HG02884 (cell line): Measurements from ENCODE around the gene CDKL4.
"Not testable (repeated sequence)": the region's sequence is repeated elsewhere in the genome, so short reads cannot be mapped to it uniquely, and the experiment has no call there.

Experiments used
- ATAC-seq: cut with Tn5 transposase; IDR thresholded peaks from one replicate; pipeline ENCODE4 v1.9.1; 2021; ENCODE audit warnings: mild to moderate bottlenecking, moderate library complexity; ENCODE audit not compliant: unreplicated experiment

CDKL4 gene

DNA sequence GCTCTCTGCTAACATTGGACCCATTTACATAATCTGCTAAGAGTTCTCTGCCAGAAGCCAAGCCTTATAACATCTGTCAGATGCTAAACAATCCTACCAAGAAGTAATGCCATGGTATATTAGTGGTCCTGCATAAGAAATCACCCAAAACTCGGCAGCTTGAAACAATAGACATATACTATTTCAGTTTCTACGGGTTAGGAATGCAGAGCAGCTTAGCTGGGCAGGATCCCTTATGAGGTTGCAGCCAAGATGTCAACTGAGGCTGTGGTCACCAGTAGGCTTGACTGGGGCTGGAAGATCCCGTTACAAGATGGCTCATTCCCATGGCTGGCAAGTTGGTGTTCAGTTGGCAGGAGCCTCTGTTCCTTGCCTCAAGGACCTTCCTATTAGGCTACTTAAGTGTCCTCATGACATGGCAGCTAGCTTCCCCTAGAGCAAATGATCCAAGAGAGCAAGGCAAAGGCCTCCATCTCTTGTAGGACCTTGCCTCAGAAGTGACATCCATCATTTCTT is 97.8 kb downstream of the CDKL4 start:
- no peak for ATAC-seq

DNA sequence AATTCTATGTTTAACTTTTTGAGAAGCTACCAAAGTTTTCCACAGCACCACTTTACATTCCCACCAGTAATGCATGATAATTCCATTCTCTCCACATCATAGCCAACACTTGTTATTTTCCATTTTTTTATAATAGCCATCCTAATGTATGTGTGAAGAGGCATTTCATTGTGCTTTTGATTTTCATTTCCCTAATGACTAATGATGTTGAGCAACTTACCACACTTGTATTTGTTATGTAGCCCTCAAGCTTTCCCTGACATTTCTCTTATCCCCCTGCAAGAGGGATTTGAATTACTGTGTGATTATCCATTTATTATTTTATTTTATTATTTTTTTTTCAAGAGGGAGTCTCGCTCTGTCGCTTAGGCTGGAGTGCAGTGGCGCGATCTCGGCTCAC is 99.4 kb downstream of the CDKL4 start:
- no peak for ATAC-seq

DNA sequence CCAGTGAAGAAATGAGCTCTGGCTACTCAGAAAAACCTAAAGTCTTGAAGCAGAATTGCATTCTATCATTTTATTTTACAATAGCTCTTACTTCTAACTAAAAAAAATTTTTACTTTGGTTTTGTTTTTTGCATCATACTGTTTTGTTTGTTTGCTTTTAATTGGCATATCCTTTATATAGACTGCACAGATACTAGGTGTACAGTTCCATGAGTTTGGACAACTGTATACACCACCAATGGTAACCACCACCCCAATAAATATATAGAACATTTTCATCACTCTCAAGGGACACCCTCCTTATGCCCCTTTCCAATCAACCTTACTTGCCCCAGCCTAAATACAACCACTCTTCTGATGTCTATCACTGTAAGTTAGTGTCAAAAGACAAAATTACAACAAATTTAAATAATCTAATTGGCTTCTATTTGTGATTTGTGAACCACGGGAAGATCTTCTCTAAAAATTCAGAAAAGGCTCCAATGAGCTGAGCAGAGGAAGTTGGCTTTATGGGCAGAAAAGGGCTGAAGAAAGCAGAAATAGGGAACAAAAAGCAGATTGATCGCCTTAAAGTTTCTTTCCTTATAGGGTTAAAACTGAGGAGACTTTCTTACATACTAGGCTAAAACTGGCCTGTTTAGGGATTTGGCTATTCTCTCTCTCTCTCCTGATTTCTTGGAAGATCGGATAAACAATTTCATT is 100.7 kb downstream of the CDKL4 start:
- ATAC-seq: no peak

DNA sequence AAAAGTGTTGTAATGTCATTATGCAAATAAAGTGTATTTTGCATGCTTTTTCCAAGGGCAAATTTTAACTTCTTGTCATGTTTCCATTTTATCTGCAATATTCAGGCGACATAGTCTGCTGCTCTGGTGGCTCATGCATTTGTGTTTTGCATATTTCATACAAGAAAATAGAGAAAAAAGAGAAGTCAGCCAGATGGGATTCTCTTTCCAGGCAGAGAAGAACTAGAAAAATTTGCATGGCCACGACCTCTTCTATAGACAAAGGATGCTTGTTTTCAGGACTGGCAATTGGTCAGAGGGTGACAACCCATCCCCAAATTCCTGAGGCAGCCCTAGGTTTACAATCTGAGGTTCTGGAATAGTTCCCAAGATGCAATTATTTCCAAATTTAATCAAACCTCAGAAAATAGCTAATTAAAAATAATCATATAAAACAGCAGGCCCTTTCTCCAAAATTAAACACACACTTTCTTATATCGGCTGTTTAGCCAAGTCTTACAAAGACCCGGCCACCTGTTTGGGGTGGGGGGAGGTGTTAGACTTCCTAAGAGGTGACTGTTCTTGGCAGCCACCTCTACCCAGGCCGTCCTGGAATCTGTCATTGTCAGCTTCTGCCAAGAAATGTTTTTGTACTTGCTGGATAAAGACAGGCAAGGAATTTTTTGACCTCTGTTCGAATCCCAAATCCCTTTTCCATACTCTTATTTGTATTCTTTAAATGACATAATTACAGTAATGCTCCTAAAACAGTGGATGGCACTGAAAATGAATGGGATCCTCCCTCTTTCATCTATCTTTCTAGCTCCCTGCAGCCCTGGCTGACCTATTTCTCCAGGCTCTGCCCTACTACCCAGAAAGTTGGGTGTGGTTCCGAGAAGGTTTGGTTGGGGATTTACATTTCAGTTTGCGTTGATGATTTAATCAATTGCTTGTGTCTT is 102.2 kb downstream of the CDKL4 start:
- ATAC-seq: no peak

DNA sequence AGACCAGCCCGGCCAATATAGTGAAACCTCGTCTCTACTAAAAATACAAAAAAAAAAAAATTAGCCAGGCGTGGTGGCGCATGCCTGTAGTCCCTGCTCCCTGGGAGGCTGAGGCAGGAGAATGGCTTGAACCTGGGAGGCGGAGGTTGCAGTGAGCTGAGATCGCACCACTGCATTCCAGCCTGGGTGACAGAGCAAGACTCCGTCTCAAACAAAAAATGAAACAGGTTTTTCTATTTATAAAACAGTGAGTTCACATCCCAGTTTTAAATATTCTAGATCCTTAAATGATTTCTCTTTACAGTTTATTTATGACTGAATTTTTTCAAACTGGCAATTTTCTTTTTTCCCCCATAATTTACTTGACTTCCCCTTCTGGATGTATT is 102.8 kb downstream of the CDKL4 start:
- ATAC-seq: not testable (repeated sequence)

DNA sequence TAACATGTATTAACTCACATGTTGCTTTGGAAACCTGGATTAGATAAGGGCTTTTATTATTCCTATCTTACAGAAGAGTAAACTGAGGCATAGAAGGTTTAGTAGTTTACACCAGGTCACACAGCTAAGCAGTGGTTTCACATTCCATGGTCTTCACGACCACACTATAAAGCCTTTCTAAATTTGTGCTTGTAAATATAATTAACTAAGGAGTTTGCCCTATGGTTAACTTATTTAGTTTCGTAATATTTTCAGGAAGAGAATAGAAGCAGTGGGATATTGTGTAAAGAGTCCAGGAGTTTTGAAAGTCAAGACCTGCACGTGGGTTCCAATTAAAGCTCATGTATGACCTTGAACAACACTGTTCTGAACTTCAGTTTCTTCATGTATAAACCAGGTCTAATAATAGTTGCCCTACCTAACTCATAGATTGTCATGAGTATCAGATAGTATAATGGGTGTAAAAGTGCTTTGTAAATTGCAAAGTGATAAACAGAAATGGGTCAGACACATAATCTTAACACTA is 103.4 kb downstream of the CDKL4 start:
- no peak for ATAC-seq

DNA sequence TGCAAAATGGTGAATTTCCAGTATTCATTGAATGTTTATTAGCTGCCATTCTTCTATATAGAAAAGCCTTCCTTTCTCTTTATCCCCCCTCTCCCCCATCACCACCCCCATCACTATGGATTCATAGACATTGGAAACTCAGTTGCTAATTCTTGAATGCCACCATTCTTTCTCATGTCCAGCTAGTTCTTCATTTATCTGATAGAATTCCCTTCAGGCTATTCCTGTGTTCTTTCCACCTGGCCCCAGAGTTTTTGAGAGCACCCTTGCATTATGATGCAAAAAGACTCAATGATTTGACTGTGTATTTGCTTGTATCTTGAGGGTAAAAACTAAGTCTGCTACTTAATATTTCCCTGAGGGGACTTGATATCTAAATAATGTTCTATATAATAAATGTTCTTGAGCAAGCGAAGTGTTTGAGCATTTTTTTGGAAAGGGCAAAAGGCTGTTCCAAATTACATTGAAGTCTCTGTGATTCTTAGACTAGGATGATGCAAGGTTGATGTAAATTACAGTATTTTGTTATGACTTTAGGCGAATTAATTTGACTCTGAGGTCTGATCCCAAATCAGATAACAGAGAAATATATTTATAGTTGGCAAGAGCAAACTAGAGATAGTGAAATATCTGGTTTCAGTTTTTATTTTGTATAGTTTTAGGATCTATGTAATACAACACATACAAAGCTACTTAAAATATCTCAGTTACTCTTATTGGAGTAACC is 104.1 kb downstream of the CDKL4 start:
- ATAC-seq: no peak

DNA sequence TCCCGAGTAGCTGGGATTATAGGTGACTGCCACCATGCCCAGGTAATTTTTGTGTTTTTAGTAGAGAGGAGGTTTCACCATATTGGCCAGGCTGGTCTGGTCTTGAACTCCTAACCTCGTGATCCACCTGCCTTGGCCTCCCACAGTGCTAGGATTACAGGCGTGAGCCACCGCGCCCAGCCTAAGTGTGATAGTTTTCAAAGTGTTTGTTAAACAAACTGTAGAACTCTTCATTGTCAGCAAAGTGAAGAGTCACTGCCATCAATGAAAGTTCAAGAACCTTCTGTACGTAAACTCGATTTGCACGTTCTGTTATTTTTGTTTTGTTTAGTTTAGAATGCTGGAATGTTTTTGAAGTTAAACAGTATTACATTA is 104.9 kb downstream of the CDKL4 start:
- ATAC-seq: no peak

DNA sequence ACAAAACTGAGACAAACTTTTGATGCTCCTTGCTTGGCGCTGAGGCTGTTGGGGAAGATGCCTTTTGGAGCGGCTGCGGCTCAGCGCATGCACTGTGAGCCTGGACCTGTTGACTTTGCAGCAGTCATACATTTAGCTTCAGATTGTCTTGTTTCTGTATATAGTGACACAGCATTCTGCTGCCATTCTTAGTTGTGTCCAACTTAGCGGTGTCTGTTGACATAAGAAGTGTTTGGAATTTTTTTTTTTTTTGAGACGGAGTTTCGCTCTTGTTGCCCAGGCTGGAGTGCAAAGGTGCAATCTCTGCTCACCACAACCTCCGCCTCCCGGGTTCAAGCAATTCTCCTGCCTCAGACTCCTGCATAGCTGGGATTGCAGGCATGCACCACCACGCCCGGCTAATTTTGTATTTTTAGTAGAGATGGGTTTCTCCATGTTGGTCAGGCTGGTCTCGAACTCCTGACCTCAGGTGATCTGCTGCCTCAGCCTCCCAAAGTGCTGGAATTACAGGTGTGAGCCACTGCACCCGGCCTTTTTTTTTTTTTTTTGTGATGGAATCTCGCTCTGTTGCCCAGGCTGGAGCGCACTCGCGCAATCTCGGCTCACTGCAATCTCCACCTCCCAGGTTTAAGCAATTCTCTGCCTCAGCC is 105.5 kb downstream of the CDKL4 start:
- not testable (repeated sequence) for ATAC-seq

DNA sequence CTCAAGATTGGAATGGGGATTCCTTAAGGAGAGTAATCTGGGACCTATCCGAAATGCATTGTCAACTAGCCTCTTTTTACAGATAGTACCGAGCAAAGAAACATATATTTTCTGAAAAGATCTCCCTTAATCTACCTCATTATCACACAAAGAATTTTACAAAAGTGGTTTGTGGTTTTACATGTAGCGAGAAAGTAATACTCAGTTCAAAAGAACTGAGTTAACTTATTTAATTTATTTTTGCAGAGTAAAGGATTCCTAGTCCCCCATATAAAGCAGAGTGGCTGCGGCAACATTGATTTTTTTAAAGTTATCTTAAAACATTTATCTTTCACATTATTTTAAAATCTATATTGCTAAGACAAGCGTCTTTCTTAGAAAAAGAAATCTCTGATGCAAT is 107.0 kb downstream of the CDKL4 start:
- no peak for ATAC-seq

DNA sequence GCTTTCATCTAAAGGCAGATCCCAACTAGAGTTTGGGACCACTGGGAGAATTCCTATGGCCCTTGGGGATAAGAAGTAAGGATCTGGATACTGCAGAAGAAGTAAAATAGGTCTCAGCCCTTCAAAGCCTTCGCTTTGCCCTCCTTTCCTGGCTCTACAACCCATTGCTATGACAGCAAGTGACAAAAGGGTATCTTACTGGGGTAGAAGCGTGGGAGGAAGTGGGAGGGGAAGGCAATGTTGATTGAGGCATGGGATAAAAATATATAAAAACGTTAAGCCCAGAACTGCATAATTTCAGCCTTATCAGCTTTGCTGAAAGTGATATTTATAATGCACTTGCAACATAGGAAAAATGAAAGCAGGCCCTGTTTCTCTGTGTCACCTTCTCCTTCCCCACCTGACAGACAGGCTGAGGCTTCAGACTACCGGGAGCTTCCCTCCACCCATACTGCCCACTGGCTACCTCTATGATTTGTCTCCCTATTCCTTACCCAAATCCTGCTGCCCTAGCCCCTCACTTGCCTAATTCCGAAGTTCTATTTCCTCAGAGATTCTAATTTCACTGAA is 108.0 kb downstream of the CDKL4 start:
- ATAC-seq: no peak

DNA sequence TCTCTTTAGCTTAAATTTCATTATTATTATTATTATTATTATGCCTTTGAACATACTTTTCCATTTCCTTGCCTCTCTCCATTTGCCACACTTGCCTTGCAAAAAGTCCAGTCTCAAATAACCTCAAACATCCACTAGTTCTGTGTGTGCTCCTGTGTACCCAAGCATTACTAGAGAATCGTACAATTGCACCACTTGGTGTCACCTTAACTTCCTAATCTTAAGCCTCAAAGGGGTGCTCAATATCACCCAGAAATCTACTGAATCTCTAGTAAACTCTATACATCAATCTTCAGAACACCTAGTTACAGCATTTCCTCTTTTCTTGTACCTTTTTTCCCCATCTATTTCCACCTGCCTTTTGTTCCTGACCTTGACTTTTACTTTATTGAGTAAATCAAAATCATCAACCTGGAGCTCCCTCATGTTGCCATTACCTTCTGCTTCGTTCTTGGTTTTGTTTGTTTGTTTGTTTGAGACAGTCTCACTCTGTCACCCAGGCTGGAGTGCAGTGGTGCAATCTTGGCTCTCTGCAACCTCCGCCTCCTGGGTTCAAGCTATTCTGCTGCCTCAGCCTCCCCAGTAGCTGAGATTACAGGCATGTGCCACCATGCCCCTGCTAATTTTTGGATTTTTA is 110.4 kb downstream of the CDKL4 start:
- no peak for ATAC-seq

DNA sequence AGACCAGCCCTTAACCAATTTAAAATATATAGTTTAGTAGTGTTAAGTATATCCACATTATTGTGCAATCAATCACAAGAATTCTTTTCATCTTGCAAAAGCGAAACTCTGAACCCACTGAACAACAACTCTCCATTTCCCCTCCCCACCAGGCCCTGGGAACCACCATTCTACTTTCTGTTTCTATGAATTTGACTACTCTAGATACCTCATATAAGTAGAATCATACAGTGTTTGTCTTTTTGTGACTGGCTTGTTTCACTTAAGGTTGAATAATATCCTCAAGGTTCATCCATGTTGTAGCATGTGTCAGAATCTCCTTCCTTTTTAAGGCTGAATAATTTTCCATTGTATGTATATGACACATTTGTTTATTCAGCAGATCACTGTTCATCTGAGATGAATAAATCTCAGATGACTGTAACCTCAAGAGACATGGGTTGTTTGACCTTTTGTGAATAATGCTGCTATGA is 114.8 kb downstream of the CDKL4 start:
- ATAC-seq: peak; percentile 45

DNA sequence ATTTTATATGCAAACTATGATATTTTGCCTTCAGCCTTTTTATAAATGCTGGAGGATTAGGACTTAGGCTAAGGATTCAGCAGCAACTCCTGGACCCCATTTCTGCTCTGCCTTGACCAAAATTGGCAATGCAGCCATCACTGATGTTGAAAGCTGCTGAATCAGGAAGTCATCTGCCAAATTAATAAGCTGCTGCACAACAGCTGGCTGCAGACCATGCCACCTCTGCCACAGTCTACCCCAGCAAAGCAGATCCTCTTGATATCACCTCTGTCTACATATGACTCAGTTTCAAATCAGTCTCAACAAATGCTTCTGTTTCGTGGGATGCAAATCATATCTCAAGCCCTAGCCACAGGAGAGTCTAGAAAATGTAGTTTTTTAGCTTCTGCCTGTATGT is 115.8 kb downstream of the CDKL4 start:
- ATAC-seq: peak; percentile 39
